NAMALWA (cell line): ENCODE data around the gene CD72.
A peak's percentile ranks its signal among the peaks of the same experiment; 100 is the strongest.
"Not testable (repeated sequence)": the region's sequence is repeated elsewhere in the genome, so short reads cannot be mapped to it uniquely, and the experiment has no call there.

Experiments used
- DNase-seq: peaks from one replicate; pipeline ENCODE4 v3.0.0-alpha.2; 2015; ENCODE audit warnings: low spot score

CD72 gene

DNA sequence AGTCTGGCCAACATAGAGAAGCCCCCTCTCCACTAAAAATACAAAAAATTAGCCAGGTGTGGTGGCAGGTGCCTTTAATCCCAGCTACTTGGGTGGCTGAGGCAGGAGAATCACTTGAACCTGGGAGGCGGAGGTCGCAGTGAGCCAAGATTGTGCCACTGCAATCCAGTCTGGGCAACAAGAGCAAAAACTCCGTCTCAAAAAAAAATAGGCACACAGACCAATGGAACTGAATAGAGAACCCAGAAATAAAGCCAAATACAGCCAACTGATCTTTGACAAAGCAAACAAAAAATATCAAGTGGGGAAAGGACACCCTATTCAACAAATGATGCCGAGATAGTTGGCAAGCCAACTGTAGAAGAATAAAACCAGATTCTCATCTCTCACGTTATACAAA, 29.7 kb downstream of the CD72 start:
- not testable (repeated sequence) for DNase-seq

DNA sequence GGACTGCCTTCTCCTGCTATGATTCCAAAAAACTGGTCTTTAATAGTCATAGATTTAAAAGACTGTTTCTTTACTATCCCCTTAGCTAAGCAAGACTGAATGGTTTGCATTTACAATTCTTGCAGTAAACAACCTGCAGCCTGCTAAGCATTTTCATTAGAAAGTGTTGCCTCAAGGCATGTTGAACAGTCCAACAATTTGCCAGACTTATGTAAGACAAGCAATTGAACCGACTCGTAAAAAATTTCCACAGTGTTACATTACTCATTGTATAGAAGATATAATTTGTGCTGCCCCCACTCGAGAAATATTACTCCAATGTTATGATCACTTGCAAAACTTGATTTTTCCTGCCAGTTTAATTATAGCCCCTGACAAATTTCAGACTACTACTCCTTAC, 33.5 kb downstream of the CD72 start:
- not testable (repeated sequence) for DNase-seq

DNA sequence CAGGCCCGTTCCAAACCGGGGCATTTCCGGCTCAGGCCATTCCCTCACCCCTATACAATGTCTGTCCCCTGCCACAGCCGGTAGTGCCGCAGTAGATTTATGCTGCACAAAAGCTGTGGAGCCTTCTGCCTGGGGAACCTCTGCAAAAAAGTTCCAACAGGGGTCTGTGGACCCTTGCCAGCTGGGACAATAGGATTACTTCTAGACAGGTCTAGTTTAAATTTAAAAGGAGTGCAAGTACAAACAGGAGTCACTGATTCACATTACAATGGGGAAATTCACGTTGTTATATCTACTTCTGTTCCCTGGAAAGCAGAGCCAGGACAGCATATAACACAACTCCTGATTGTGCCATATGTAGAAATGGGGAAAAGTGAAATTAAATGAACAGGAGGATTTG, 34.7 kb downstream of the CD72 start:
- DNase-seq = not testable (repeated sequence)

DNA sequence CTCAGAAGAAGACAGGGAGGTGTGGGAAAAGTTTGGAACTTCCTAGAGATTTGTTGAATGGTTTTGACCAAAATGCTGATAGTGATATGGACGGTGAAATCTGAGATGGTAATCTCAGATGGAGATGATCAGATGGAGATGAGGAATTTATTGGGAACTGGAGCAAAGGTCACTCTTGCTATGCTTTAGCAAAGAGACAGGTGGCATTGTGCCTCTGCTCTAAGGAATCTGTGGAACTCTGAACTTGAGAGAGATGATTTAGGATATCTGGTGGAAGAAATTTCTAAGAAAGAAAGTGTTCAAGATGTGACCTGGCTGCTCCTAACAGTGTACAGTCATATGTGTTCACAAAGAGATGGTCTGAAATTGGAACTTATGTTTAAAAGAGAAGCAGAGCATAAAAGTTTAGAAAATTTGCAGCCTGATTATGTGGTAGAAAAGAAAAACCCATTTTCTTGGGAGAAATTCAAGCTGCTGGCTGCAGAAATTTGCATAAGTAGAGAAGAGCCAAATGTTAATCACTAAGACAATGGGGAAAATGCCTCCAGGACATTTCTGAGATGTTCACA, 38.5 kb downstream of the CD72 start:
- DNase-seq = not testable (repeated sequence)

DNA sequence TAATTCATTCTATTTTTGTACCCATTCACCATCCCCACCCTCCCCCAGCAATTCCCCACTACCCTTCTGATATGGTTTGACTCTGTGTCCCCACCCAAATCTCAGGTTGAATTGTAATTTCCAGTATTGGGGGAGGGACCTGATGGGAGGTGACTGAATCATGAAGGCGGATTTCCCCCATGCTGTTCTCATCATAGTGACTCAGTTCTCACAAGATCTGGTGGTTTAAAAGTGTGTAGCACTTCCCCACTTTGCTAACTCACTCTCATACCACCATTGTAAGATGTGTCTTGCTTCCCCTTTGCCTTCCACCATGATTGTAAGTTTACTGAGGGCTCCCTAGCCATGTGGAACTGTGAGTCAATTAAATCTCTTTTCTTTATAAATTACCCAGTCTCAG, 39.1 kb downstream of the CD72 start:
- no peak for DNase-seq

DNA sequence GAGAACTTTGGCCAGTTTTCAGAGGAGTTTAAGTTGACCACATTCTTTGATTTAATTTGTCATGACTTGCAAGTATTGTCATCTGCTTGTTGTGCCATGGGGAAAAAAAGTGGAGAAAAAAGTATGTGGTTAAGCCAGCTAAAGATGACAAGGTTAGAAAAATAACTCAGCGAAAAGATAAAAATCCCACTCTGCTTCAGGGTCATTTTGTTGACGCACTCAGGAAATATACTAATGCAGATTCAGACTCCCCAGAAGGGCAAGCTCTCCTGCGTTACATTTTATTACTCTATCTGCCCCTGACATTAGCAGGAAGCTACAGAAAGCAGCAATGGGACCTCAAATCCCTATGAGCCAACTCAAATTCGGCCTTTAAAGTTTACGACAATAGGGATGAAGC, 40.7 kb downstream of the CD72 start:
- no peak for DNase-seq

DNA sequence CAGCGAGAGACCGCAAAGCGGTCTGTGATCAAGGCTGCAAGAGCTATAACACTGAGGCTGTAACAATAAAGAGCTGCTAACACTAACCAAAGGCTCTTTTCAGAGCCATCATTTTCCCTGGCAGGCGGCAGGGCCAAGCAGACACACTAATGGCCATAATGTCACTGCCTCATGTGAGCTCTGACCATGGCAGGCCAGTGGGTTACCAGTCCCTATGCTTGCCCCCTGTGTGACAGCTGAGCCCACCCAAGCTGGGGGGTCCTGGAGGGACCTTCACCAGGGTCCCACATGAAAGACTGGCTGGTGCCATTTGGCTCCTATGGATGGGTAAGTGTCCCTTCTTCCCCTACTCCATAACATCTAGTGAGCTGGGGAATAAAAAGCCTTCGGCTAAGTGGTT, 42.7 kb downstream of the CD72 start:
- DNase-seq = no peak

DNA sequence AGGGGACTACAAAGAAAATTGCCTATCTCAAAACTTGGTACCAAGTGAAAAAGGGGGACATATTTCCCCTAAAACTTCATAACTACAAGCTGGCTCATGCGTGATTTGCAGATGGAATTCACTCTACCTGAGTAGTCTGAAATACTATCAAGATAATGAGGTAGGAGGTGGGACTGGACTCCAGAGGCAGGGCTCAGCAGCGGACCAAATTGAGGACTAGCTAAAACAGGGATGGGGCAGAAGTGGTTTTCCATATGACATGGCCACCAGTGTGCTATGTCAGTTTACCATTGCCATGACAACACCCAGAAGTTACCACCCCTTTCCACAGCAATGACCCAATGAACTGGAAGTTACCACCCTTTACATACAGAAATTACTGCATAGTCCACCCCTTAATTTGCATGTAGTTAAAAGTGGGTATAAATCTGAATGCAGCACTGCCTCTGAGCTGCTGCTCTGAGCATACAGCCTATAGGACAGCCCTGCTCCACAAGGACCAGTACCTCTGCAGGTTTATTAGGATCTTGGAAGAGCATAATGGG, 43.6 kb downstream of the CD72 start:
- peak; percentile 82 for DNase-seq

DNA sequence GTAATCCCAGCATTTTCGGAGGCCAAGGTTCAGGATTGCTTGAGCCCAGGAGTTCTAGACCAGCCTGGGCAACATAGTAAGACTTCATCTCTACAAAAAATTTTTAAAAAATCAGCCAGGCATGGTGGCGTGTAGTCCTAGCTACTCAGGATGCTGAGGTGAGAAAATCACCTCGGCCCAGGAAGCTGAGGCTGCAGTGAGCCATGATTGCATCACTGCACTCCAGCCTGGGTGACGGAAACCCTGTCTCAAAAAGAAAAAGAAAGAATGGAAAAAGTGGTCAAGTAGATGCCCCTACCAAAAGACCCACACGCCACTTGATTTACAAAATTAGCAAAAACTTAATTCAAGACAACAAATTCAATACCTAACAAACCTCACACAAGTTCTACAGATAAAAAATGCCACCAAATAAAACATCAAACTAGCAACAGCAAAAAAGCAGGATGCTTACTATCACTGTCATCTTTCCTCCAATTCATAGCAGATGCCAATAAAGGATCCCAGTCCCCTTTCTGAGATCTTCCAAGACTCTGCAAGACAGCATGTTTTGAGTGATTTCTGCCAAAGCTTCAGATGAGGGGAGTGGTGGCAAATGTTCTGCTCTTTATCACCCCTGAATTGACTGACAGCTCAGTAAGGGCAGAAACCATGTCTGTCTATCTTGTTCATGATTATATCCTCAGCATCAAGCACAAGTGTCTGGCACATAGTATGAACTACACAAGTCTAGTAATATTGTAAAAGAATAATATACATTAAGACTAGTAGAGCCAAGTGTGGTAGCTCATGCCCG, 47.3 kb downstream of the CD72 start:
- DNase-seq = no peak

DNA sequence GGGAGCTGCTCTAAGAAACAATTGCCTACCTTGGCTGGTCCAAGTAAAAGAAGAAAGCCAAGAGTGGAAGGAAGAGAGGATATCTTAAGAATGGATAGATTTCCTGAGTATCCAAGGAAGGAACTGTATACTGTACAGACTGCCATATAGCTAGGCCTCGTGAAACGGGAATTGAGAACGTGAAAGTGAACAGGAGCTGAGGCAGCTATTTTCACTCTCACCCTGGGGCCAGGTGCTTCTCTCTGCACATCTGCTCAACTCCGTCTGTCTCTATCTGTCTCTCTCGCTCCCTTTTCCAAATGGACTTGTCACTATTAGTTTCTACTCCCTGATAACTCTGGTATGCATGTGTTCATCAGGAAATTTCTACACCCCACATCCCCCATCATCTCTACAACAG, 49.0 kb downstream of the CD72 start:
- peak; percentile 41 for DNase-seq

DNA sequence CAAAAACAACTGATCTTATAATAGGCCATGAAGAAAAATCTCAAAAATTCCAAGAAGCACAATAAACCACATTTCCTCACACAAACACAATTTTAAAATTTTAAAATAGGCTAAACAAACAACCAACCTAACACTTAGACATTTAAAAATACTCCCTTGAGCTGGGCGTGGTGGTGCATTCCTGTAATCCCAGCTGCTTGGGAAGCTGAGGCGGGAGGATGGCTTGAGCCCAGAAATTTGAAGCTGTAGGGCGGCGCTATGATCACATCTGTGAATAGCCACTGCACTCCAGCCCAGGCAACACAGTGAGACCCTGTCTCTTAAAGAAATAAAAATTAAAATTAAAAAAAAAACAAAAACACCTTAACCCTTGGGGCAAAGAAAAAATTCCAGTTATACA, 50.0 kb downstream of the CD72 start:
- DNase-seq = no peak

DNA sequence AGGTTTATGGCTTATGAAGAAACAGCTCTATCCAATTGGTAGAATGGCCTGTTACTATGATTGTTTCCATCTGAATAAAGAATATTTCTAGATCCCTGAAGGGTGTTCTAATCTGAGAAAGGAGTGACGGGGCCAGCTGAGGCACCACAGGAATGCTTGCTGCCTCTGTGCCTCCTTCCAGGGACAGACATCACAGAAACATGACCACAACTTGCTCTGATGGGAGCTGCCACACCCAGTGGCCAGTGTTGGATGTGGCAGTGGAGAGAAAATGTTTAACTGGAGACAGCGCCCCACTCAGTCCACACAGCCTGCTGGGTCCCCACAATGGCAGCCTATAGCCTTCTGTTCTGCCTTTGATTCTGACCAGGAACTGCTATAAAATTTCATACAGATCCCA, 51.8 kb downstream of the CD72 start:
- DNase-seq = no peak

DNA sequence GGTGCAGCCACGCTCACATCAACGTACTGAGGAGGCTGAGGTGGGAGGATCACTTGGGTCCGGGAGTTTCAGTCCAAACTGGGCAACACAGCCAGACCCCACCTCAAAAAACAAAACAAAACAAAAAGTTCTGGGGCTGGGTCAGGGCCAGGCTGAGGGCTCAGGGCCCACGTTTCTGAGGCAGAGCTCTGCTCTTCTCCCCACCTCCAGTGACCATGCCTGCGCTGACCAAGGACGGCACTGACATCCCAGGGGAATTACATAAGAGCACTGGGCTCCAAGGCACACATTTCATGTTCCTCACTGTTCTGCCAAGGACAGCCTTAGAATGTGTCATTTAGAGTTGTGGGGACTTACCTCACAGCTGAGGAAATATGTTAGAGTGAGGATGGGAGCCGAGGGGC, 53.6 kb downstream of the CD72 start:
- DNase-seq = no peak

DNA sequence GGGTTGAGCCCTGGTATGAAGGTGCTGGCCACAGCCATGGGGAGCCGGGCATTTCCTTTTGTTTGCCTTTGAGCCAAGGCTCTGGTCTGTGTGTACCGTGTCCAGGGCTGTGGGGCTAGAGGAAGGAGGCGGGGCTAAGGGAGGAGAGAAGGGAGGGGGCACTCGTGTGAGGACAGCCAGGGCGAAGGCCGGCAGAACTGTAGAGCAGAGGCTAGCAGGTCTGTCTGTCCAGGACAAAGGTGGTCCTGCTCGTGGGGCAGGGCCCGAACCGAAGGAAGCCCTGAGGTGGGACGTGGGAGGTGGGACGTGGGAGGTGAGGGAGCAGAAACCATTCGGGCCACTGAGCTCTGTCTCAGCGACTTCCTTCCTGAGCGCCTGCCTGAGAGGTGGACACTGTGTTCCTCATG, 54.4 kb downstream of the CD72 start:
- DNase-seq = no peak

DNA sequence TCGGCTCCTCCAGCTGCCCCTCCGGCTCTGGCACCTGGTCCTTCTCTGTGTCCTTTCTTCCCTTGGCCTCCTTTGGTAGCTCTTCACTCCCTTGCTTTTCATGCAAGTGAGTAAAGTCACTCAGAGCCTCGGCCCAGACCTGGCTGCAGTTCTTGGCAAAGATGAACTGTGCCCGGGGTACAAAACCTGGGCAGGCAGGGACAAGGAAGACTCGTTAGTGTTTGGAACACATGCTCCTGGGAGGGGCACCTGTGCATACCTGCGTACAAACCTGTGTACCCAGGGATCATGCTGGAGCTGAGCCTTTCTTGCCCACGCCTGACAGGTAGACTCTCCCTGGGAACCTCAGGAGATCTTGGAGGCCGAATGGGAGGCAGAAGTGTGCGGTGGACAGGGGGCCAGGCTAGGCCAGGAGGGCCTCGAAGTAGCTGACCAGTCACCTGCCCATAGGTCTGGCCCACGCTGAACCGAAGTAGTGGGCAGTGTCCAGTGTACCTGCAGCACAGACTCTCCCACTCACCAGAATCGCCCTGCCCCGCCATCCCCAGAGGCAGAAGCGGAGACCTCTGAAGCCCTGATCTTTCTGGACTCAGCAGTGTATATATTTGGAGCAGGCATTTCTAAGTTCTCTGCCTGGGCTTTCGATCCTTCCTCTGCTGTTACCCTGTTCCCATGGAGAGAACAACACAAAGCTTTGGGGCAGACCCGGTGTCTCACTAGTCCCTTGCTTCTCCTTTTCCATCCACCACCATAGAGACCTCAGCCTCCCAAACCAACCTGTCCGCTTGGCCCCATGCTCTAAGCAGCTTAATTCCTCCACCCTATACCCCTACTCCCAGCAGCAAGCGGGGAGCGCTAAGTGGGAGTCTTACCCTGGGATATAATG, 55.1 kb downstream of the CD72 start:
- no peak for DNase-seq

DNA sequence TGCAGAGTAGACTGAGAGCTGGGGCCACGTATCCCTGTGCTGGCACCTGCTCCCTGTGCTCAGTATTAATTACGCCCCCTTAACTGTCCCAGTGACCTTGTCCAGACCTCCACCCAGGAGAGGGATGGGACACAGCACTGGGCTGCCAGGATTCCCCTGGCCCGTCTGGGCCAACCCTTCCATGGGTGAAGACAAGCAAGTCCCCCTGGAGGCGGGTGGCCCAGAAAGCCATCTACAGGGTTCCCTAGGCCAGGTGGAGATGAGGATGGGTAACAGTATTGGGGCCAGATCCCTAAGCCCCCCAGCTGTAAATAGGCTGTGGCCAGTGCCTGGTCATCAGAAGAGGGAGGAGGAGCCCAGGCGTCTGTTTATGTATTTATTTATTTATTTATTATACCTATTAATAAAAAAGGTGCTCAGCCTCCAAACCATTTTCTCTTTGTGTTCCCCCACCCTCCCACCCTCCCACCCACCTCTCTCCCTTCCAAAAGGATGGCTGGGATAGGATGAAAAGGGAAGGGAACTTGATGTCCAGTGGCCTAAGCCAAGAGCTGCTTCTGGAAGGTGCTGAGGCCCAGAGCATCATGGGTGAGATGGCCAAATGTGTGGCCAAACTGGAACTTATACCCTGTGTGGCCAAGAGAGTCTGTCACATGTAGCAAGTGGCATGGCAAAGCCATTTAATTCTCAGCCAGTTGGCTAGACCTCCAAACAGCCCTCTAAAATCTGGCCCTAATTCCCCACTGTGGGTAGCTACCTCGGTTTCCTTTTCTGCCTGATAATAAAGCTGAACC, 56.5 kb downstream of the CD72 start:
- no peak for DNase-seq

DNA sequence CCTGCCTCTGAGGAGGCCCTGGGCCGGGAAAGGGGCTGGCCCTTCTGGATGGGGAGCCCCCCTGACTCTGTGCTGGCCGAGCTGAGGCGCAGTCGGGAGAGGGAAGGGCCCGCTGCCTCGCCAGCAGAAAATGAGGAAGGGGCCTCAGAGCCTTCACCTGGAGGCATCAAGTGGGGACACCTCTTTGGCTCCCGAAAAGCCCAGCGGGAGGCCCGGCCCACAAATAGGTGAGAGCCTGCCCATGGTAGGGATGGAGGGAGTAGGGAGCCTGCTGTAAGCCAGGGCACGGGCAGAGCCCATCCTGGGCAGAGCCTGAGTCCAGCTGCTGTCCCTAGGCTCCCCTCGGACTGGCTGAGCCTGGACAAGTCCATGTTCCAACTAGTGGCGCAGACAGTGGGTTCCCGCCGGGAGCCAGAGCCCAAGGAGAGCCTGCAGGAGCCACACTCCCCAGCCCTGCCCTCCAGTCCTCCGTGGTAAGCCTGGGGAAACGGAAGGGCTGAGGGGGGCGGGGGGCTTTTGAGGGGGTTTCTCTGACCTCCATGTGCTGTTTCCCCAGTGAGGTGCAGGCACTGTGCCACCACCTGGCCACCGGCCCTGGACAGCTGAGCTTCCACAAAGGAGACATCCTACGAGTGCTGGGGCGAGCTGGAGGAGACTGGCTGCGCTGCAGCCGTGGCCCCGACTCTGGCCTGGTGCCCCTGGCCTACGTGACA, 57.4 kb downstream of the CD72 start:
- DNase-seq = no peak
